Measurements from ENCODE around the gene FLYWCH2.
"Not testable (repeated sequence)": the region's sequence is repeated elsewhere in the genome, so short reads cannot be mapped to it uniquely, and the experiment has no call there.

FLYWCH2 gene

DNA sequence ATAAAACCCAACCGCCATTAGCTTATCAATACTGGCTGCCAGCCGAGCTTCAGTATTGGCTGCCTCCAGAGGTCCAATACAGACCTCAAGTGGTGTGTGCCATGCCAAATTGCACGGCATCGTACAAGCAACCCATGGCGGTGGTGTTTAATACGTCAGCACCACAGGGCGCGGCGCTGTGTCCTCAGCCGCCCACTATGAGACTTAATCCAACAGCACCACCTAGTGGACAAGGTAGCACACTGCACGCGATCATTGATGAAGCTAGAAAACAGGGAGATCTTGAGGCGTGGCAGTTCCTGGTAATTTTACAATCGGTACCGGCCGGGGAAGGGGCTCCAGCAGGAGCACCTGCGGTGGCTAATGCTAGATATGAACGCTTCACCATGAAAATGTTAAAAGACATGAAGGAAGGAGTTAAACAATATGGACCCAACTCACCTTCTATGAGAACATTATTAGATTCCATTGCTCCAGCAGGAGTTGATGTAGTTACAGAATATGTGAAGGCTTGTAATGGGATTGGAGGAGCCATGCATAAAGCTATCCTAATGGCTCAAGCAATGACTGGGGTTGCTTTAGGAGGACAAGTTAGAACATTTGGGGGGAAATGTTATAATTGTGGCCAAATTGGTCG, 44.1 kb downstream of the FLYWCH2 start:
- peak; percentile 90 for DNase-seq (ENCODE audit: low read depth)
- TF ChIP-seq, protein P1, sequence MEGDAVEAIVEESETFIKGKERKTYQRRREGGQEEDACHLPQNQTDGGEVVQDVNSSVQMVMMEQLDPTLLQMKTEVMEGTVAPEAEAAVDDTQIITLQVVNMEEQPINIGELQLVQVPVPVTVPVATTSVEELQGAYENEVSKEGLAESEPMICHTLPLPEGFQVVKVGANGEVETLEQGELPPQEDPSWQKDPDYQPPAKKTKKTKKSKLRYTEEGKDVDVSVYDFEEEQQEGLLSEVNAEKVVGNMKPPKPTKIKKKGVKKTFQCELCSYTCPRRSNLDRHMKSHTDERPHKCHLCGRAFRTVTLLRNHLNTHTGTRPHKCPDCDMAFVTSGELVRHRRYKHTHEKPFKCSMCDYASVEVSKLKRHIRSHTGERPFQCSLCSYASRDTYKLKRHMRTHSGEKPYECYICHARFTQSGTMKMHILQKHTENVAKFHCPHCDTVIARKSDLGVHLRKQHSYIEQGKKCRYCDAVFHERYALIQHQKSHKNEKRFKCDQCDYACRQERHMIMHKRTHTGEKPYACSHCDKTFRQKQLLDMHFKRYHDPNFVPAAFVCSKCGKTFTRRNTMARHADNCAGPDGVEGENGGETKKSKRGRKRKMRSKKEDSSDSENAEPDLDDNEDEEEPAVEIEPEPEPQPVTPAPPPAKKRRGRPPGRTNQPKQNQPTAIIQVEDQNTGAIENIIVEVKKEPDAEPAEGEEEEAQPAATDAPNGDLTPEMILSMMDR (IDR thresholded peaks at IDR 0.05; ENCODE audit: insufficient read depth, low read depth, low read length, missing control alignments), result peak; percentile 92
- H3K4me3 ChIP-seq (ENCODE audit: low read length), result no peak overlapping the region

GRCh38 chr16:2928151-2928550, 45.1 kb downstream of the FLYWCH2 start:
- H3K4me3 ChIP-seq (ENCODE audit: low read length); DNase-seq (ENCODE audit: low read depth): not testable (repeated sequence)

DNA sequence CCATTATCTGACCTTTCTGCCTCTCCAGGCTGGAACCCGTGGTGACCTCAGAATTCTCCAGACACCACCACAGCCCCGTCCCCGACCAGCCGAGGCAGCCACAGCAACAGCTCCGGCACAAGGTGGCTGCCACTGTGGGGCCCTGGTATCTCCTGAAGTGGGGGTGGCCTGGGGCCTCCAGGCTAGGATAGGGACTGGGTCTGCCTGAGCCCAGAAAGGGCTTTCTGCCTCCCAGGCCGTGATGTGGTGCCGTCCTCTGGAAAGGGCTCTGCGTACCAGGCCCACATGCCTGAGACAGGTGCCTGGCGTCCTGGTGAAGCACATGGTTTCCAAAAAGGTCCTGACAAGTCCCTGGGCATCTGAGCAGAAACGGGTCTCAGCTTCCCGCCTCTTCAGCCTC, 45.8 kb downstream of the FLYWCH2 start:
- DNase-seq (ENCODE audit: low read depth), result no peak
- TF ChIP-seq, protein P1 (IDR thresholded peaks at IDR 0.05; ENCODE audit: insufficient read depth, low read depth, low read length, missing control alignments), result no peak
- H3K4me3 ChIP-seq (ENCODE audit: low read length), result no peak overlapping the region

GRCh38 chr16:2929693-2930092, 46.7 kb downstream of the FLYWCH2 start:
- no peak for DNase-seq (ENCODE audit: low read depth)
- no peak overlapping the region for H3K4me3 ChIP-seq (ENCODE audit: low read length)
- TF ChIP-seq, protein P1 (IDR thresholded peaks at IDR 0.05; ENCODE audit: insufficient read depth, low read depth, low read length, missing control alignments), result no peak

GRCh38 chr16:2930236-2930635, 47.2 kb downstream of the FLYWCH2 start:
- no peak overlapping the region for H3K4me3 ChIP-seq (ENCODE audit: low read length)

GRCh38 chr16:2931231-2931914, 48.4 kb downstream of the FLYWCH2 start:
- DNase-seq (ENCODE audit: low read depth); H3K4me3 ChIP-seq (ENCODE audit: low read length): not testable (repeated sequence)

More at GRCh38 chr16:2930236-2930635, 47.2 kb downstream of the FLYWCH2 start:
- TF ChIP-seq, protein P1 (IDR thresholded peaks at IDR 0.05; ENCODE audit: insufficient read depth, low read depth, low read length, missing control alignments), result no peak
- no peak for DNase-seq (ENCODE audit: low read depth)

GRCh38 chr16:2933136-2933535, 50.1 kb downstream of the FLYWCH2 start:
- no peak overlapping the region for H3K4me3 ChIP-seq (ENCODE audit: low read length)
- no peak for DNase-seq (ENCODE audit: low read depth)
- TF ChIP-seq, protein P1 (IDR thresholded peaks at IDR 0.05; ENCODE audit: insufficient read depth, low read depth, low read length, missing control alignments), result no peak

GRCh38 chr16:2933701-2934100, 50.7 kb downstream of the FLYWCH2 start:
- TF ChIP-seq, protein P1 (IDR thresholded peaks at IDR 0.05; ENCODE audit: insufficient read depth, low read depth, low read length, missing control alignments), result no peak
- H3K4me3 ChIP-seq (ENCODE audit: low read length), result no peak overlapping the region
- DNase-seq (ENCODE audit: low read depth), result no peak

Measured in epithelial cell of esophagus (primary cell).